ES-I3 (cell line): ENCODE data around the gene DNAAF9.
A peak's percentile ranks its signal among the peaks of the same experiment; 100 is the strongest.
"Not testable (repeated sequence)": the region's sequence is repeated elsewhere in the genome, so short reads cannot be mapped to it uniquely, and the experiment has no call there.

Experiments
- H3K36me3 ChIP-seq: 2 replicates; pipeline ENCODE4 v1.6.1; 2013; ENCODE audit warnings: mild to moderate bottlenecking, low read length, control low read depth, moderate library complexity; ENCODE audit not compliant: insufficient read depth
- H3K4me1 ChIP-seq: 2 replicates; pipeline ENCODE4 v1.6.1; 2013; ENCODE audit warnings: mild to moderate bottlenecking, control low read depth, low read length; ENCODE audit not compliant: insufficient read depth
- H3K9ac ChIP-seq: 2 replicates; pipeline ENCODE4 v1.6.1; 2013; ENCODE audit warnings: low read depth, mild to moderate bottlenecking, low read length, moderate library complexity
- H3K9me3 ChIP-seq: 2 replicates; pipeline ENCODE4 v1.6.1; 2013; ENCODE audit warnings: mild to moderate bottlenecking, low read length, moderate library complexity; ENCODE audit not compliant: control insufficient read depth, insufficient read depth

The DNAAF9 gene

DNA sequence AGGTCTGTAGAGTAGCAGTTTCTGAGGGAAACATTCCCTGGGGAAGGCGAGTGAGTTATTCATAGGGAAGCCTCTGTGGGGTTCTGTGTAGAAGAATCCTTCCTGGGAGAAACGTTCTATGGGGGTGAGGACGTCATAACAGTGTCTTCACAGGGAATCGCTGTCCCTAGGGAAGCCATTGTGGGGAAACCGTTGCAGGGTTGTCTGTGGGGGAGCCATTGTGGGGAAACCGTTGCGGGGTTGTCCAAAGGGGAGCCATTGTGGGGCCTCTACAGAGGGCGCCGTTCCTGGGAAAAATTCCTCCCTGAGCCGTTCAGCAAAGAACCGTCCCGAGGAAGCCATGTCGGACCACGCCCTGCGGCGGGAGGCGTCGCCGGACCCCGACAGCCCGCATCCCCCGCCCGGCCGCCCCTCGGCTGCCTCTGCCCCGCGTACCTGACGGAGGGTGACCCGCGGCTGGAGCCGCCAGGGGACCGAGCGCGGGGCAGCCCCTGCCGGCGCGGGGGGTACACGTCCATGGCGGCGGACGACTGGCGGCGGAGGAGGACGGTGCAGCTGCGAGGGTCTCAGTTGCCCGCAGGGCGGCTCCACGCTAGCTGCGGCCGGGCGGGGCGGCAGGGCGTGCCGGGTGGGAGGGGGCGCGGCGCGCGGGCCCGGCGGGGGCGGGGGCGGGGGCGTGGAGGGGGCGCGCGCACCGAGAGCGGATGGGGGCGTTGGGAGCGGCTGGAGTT is at the start of gene DNAAF9:
TSS of gene DNAAF9 (minus strand) at position 630 of the 731 bp plus-strand sequence. CDS start at position 518, 112 bp downstream.
- H3K9me3 ChIP-seq, result no peaks in the 10 kb centered on the region
- H3K36me3 ChIP-seq, result no peaks in the 10 kb centered on the region
- no peaks in the 10 kb centered on the region for H3K4me1 ChIP-seq
- peak within 1 kb of the TSS; percentile 95 for H3K9ac ChIP-seq

DNA sequence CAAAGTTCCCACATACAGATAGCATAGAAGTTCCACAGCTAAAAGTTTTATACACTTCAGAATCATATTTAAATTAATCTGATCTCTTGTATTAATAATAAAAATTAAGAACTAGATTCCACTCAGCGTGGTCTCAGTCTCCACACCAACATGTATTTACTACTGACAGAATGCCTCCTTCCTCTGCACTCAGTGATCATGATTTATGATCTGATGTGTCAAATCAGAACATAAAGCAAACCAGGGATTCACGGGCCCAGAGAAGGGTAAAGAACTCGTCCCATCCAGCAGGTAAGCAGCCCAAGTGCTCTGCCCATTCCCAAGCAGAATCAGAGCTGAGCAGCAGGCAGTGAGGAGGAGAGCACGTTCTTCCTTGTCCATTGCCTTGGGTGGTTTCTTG is 49.2 kb upstream of the DNAAF9 start:
- Histone ChIP-seq H3K36me3 (no peaks in the 10 kb centered on the region), H3K9me3 (no peaks in the 10 kb centered on the region), H3K4me1 (peaks cover 3% of the 10 kb centered on the region; the same call in 1 of the 2 replicates), H3K9ac (no peak overlapping the region)

DNA sequence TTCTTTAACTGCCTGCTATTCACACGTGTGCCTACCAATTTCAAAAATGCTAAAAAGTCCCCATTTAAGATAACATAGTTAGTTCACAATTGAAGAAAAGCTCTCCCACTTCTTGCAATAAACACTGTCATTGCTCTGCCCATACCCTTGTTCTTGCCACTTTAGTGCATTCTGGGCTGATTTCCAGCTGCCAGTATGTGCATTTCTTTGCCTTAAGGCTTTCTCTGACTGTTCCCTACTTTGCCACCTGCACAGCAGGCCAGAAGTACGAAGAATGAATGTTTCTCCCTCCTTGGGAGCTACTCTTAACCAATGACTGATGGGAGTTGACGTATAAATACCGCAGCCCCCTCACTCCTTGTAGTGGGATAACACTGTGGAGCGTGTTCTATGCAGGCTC is 47.4 kb upstream of the DNAAF9 start:
- H3K9me3 ChIP-seq, result no peaks in the 10 kb centered on the region
- no peaks in the 10 kb centered on the region for H3K36me3 ChIP-seq
- H3K9ac ChIP-seq, result no peak overlapping the region

DNA sequence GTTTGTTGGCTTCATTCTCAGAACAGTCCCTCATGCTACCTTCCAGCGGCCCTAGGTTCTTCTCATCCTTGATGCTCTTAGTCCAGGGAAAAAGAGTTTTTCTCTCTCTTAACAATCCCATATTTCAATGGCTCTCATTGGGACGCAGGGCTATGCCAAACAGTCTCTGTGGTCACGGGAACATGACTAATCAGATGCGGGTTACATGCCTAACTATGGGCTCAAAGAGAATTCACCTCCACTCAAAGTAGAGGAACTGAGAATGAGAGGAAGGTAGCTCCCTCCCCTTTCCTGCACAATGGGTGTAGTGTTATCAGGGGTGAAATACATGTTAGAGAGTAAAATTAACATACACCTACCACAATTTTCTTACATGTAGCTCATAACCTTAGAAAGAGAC is 45.2 kb upstream of the DNAAF9 start:
- no peaks in the 10 kb centered on the region for H3K36me3 ChIP-seq
- H3K9ac ChIP-seq, result no peak overlapping the region
- H3K4me1 ChIP-seq, result peaks cover 3% of the 10 kb centered on the region; the same call in 1 of the 2 replicates
- H3K9me3 ChIP-seq, result no peaks in the 10 kb centered on the region

More for the DNA sequence above, 47.4 kb upstream of the DNAAF9 start:
- peaks cover 3% of the 10 kb centered on the region; the same call in 1 of the 2 replicates for H3K4me1 ChIP-seq

DNA sequence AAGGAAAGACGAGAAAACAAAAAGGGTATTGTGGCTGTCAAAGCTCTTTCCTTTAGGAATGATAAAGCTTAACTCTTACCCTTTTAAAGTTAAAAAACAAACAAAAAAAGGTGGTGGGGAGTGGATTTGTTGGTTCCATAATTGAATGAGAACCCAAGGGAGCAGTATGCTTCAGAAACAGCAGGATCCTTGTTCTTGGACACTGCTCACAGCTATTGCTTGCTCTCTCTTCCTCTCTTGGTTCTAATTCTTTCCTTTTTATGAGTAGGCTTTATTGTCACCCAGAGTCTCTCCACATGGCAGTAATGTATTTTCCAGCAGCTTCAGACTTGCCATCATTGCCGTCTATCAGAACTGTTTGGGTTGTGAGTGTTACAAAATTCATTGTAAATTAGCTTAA is 44.7 kb upstream of the DNAAF9 start:
- Histone ChIP-seq H3K36me3 (no peaks in the 10 kb centered on the region), H3K9me3 (no peaks in the 10 kb centered on the region), H3K4me1 (peaks cover 3% of the 10 kb centered on the region; the same call in 1 of the 2 replicates), H3K9ac (no peak overlapping the region)

DNA sequence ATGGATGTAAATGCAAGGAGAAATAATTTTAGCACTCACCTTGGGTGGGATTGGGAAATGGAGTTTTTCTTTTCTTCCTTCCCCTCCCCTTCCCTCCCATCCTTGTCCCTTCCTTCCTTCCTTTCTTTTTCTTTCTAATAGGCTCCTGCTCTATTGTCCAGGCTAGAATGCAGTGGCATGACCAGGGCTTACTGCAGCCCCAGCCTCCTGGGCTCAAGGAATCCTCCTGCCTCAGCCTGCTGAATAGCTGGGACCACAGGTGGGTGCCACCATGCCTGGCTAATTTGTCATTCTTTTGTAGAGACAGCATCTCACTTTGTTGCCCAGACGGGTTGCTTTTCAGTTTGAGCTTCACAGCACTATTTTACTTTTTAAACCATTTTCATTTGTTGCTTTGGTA is 41.9 kb upstream of the DNAAF9 start:
- Histone ChIP-seq H3K4me1 (peaks cover 3% of the 10 kb centered on the region; the same call in 1 of the 2 replicates), H3K36me3 (no peaks in the 10 kb centered on the region), H3K9me3 (no peaks in the 10 kb centered on the region), H3K9ac (no peak overlapping the region)

DNA sequence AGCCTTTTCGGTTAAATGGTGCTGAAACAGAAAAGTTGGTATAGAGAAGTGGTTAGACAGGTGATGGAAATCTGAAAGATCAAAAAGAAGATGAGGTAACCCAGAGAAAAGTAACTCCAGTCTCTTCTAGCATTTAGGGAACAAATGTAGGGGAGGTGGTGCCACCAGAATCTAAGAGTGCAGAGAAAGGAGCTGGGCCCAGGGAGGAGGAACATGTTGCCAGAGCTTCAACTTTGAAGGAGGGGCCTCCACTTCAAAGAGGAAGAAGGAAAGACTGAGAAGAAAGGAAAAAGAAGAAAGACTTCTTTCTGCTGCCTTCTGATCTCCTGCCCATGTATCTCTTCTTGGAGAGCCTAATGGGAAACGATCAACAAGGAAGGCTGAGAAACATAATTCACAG is 39.9 kb upstream of the DNAAF9 start:
- Histone ChIP-seq H3K36me3 (no peaks in the 10 kb centered on the region), H3K9me3 (no peaks in the 10 kb centered on the region), H3K4me1 (peaks cover 2% of the 10 kb centered on the region; the same call in 1 of the 2 replicates), H3K9ac (no peak overlapping the region)

DNA sequence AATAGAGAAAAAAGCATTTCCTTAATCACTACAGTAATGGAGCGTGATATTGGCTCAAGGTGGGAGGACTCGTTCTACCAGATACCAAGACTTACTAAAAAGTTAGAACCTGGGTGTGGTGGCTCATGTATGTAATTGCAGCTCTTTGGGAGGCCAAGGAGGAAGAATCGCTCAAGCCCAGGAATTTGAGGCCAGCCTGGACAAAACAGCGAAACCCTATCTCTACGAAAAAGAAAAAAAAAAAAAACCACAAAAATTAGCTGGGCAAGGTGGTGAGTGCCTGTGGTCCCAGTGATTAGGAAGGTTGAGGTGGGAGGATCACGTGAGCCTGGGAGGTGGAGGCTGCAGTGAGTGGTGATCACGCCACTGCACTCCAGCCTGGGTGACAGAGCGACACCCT is 39.3 kb upstream of the DNAAF9 start:
- H3K9me3 ChIP-seq, result no peaks in the 10 kb centered on the region
- H3K4me1 ChIP-seq, result no peaks in the 10 kb centered on the region
- H3K36me3 ChIP-seq, result no peaks in the 10 kb centered on the region
- no peak overlapping the region for H3K9ac ChIP-seq

DNA sequence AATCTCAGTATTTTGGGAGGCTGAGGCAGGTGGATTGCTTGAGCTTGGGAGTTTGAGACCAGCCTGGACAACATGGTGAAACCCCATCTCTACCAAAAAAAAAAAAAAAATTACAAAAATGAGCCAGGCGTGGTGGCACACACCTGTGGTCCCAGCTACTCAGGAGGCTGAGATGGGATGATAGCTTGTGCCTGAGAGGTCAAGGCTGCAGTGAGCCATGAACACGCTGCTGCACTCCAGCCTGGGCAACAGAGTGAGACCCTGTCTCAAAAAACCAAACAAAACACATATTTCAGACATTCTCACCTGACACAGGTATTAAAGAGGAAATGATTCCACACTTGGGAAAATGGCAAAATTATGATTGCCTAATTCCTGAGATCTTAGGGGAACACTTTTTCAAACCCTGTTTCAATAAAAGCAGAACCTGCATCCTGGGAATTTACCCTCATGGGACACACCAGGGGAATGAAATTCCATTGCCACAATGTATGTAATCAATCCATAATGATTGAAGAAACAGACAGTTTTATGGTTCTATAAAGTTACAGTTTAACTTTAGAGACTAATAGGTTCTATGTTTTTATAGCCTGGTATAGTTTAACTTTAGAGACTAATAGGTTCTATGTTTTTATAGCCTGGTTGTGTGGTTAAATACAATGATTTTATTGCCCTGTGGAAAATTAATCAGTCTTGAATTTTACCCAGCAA is 29.6 kb upstream of the DNAAF9 start:
- H3K9ac ChIP-seq, result no peak overlapping the region
- H3K4me1 ChIP-seq, result no peaks in the 10 kb centered on the region
- H3K9me3 ChIP-seq, result no peaks in the 10 kb centered on the region
- H3K36me3 ChIP-seq, result no peaks in the 10 kb centered on the region

DNA sequence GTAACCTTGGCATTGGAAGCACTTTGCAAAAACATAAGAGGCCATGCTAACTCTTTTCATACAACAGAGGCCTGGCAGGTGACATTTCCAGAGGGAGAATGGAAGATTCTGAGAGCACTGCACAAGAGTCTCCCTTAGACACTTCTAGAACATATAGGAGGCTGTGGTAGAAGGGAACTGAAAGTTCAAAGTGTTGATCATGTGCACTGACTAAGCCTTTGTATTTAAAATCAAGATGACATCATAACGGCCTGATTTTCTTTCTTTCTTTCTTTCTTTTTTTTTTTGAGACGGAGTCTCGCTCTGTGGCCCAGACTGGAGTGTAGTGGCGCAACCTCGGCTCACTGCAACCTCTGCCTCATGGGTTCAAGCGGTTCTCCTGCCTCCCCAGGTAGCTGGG is 26.8 kb upstream of the DNAAF9 start:
- Histone ChIP-seq H3K9me3 (no peaks in the 10 kb centered on the region), H3K36me3 (no peaks in the 10 kb centered on the region), H3K9ac (no peak overlapping the region), H3K4me1 (no peaks in the 10 kb centered on the region)

DNA sequence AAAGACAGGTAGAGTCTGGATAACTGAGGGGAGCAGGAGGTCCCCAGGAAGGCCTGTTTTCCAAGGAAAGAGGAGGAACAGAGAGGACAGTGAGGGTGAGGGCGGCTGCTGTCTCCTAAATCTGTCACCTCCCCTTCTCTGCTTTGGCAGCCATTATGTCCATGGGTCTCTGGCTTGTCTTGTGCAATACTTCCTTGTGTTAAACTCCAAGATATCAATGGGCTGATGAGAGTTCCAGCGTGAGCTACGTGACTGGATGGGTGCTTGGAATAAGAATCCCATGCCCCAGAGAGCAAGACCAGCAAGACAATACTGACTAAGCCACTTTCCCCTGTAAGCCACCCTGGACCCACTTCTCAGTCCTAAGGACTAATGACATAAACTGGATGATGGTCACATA is 26.3 kb upstream of the DNAAF9 start:
- Histone ChIP-seq H3K9ac (no peak overlapping the region), H3K36me3 (no peaks in the 10 kb centered on the region), H3K4me1 (no peaks in the 10 kb centered on the region), H3K9me3 (no peaks in the 10 kb centered on the region)

DNA sequence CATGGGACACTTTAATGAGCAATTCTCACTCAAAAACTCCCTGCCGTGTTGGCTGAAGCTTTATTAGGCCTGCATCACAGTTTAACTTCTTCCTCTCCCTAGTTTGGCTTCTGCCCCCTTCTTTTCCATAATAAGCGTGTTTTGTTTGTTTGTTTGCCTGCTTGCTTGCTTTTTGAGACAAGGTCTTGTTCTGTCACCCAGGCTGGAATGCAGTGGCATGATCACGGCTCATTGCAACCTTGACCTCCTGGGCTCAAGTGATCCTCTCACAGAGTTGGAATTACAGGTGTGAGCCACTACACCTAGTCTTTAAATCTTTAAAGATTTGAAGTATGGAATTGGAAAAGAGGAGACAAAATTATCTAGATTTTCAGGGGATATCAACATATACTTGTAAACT is 25.4 kb upstream of the DNAAF9 start:
- no peaks in the 10 kb centered on the region for H3K4me1 ChIP-seq
- no peaks in the 10 kb centered on the region for H3K9me3 ChIP-seq
- H3K9ac ChIP-seq, result no peak overlapping the region
- H3K36me3 ChIP-seq, result no peaks in the 10 kb centered on the region

DNA sequence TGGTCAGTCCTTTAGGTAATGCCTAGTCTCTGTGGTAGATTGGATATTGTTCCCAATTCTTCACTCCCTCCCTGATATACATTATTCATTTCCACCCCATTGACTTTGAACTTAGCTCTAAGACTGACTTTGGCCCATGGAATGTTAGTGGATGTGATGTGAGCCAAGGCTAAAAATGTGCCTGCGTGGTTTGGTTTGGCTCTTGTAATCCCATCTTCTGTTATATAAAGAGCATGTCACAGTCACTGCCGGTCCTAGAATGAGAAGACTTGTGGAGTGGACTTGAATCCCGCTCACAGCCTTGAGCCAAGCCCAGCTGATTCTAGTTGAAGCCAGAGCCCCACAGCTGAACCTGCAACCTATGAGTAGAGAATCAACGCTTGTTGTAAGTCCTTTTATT is 23.6 kb upstream of the DNAAF9 start:
- Histone ChIP-seq H3K4me1 (no peaks in the 10 kb centered on the region), H3K9me3 (no peaks in the 10 kb centered on the region), H3K36me3 (no peaks in the 10 kb centered on the region), H3K9ac (no peak overlapping the region)

DNA sequence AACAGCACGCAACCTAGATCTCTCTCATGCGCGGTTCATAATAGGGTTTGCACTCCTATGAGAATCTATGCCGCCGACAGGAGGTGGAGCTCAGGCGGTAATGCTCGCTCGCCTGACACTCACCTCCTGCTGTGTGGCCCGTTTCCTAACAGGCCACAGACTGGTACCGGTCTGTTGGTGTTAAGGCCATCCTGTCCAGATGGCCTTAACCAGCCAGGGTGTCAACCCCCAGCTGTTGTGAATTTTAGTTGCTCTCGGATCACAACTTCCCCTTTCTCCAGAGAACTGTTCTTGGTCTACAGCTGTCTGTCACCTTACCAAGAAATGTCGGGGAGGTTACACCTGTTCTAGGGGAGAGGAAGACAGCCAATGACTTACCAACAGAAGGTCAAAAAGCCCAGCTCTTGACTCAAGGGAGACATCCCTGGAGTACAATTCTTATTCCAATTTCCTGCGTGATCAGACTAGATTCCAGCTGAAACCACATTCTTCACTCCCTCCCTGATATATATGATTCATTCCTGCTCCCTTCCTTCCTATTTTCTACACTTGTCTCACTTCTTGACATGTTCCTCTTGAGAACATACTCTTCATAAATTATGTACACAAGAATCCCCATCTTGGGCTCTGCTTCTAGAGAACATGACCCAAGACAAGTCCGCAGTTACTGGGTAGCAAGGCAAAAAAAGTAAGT is 23.1 kb upstream of the DNAAF9 start:
- Histone ChIP-seq H3K9me3 (no peaks in the 10 kb centered on the region), H3K4me1 (no peaks in the 10 kb centered on the region), H3K9ac (no peak overlapping the region), H3K36me3 (no peaks in the 10 kb centered on the region)

DNA sequence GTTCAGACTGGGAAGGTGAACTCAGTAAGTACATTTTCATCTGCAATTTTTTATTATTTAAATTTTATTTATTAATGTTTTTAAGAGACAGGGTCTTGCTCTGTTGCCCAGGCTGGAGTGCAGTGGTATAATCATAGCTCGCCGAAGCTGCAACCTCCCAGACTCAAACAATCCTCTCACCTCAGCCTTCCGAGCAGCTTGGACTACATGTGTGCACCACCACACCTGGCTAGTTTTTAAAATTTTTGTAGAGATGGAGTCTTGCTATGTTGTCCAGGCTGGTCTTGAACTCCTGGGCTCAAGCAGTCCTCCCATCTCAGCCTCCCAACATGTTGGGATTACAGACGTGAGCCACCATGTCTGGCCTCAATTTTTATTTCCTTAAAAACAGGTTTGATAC is 19.3 kb upstream of the DNAAF9 start:
- not testable (repeated sequence) for H3K9me3 ChIP-seq, H3K4me1 ChIP-seq, H3K36me3 ChIP-seq, H3K9ac ChIP-seq
